PFSK-1 (cell line): ENCODE results near the gene RALY.

Experiments
- POLR2AphosphoS5 ChIP-seq: IDR thresholded peaks from 2 replicates; pipeline ENCODE4 v1.6.1; 2012; ENCODE audit warnings: low read depth, mild to moderate bottlenecking, control low read depth, low read length, moderate library complexity
- REST ChIP-seq, 2 experiments: IDR thresholded peaks; 2 replicates each; pipeline versions ENCODE4 v1.6.1 to v1.8.0; 2011 to 2012; ENCODE audit warnings: low read depth in 2 of 2, low read length in 2 of 2, control low read depth in 1 of 2, inconsistent platforms in 1 of 2, mild to moderate bottlenecking in 1 of 2, moderate library complexity in 1 of 2; ENCODE audit not compliant: insufficient read depth in 1 of 2
- SIN3A ChIP-seq: IDR thresholded peaks from 2 replicates; pipeline ENCODE4 v1.6.1; 2012; ENCODE audit warnings: mild to moderate bottlenecking, low read length, moderate library complexity, borderline replicate concordance; ENCODE audit not compliant: insufficient read depth

- TF ChIP-seq SIN3A (no peak), POLR2AphosphoS5 (no peak), REST (IDR thresholded peaks at IDR 0.05; ENCODE audit: insufficient read depth in 1 of 2, low read depth in 2 of 2, low read length in 2 of 2) (no peak)
Observed at GRCh38 chr20:34069341-34070078, 75.8 kb downstream of the RALY start.
